Kidney glomerular epithelial cell (primary cell): Measurements from ENCODE around the gene PTK6.
"Not testable (repeated sequence)": the region's sequence is repeated elsewhere in the genome, so short reads cannot be mapped to it uniquely, and the experiment has no call there.

Experiments
- DNase-seq: peaks from one replicate; lab custom pipeline; 2025; lab: John Stamatoyannopoulos, UW

The PTK6 gene

GRCh38 chr20:63536997-63537524, at the start of gene PTK6:
Gene PTK6, minus strand, starts transcription at chr20:63537376. Its CDS starts 62 bp downstream, at chr20:63537314.
- no peak for DNase-seq

- no peak for DNase-seq
Observed at GRCh38 chr20:63586797-63587196, 49.6 kb upstream of the PTK6 start.

- no peak for DNase-seq
Observed at GRCh38 chr20:63585616-63586565, 48.7 kb upstream of the PTK6 start.

- DNase-seq, result no peak
Observed at GRCh38 chr20:63582382-63583063, 45.3 kb upstream of the PTK6 start.

- peak; percentile 75 for DNase-seq
Observed at GRCh38 chr20:63580796-63581461, 43.8 kb upstream of the PTK6 start.

- no peak for DNase-seq
Observed at GRCh38 chr20:63579017-63579694, 42.0 kb upstream of the PTK6 start.

- DNase-seq, result no peak
Observed at GRCh38 chr20:63578224-63579016, 41.2 kb upstream of the PTK6 start.

- no peak for DNase-seq
Observed at GRCh38 chr20:63577317-63577894, 40.2 kb upstream of the PTK6 start.

GRCh38 chr20:63576311-63576710, 39.1 kb upstream of the PTK6 start:
- DNase-seq, result no peak

- no peak for DNase-seq
Observed at GRCh38 chr20:63574829-63575743, 37.9 kb upstream of the PTK6 start.

GRCh38 chr20:63574156-63574828, 37.1 kb upstream of the PTK6 start, which contains the start of gene HELZ2:
Gene HELZ2, minus strand, starts transcription at chr20:63574239. Its CDS starts 1,854 bp downstream, at chr20:63572385.
- DNase-seq, result peak; percentile 2

GRCh38 chr20:63573647-63574131, 36.5 kb upstream of the PTK6 start:
- no peak for DNase-seq

- no peak for DNase-seq
Observed at GRCh38 chr20:63572788-63573646, 35.8 kb upstream of the PTK6 start.

GRCh38 chr20:63572071-63572787, 35.1 kb upstream of the PTK6 start:
- DNase-seq, result no peak

- not testable (repeated sequence) for DNase-seq
Observed at GRCh38 chr20:63571087-63571478, 33.9 kb upstream of the PTK6 start.

GRCh38 chr20:63570281-63571086, 33.3 kb upstream of the PTK6 start:
- DNase-seq, result no peak
